ENCODE data around the gene UFSP2. TPM values are rescaled to one million over a fixed set of nuclear protein-coding genes. Genes with fewer than 3 reads are reported as not detected.

Gene UFSP2
- total and polyA plus RNA-seq, 2 of the 4 experiments (the other 2 are of a cell fraction), result 21.8 to 43.7 TPM

- no peak overlapping the region for H2AFZ ChIP-seq (replicated peaks; ENCODE audit: low read length, poor library complexity)
- no TSS peak for BruUV-seq (replicated peaks)
Observed at GRCh38 chr4:185404031-185404430, 21.7 kb downstream of the UFSP2 start.

More at GRCh38 chr4:185404031-185404430, 21.7 kb downstream of the UFSP2 start:
- no peaks in the 10 kb centered on the region for H3K4me1 ChIP-seq (ENCODE audit: control insufficient read depth, insufficient read depth, low read length)
- H4K20me1 ChIP-seq (ENCODE audit: insufficient read depth, low read length), result no peaks in the 10 kb centered on the region
- peaks cover 21% of the 10 kb centered on the region for H3K36me3 ChIP-seq (ENCODE audit: control insufficient read depth, insufficient read depth, low read length)
- H3K18ac ChIP-seq (ENCODE audit: low read depth, low read length), result no peak overlapping the region
- no peak overlapping the region for H2BK120ac ChIP-seq (ENCODE audit: low read depth, low read length)
- no peak overlapping the region for H3K27ac ChIP-seq (ENCODE audit: insufficient read depth, low read length)
- intact Hi-C loops (cut with micrococcal nuclease), result no loop called here
- ATAC-seq (ENCODE audit: low read depth) (no peak), DNase-seq (no peak)
- no peak overlapping the region for H3K4me2 ChIP-seq (ENCODE audit: low read depth, low read length)
- CTCF ChIA-PET, result no interaction called here
- H2AK9ac ChIP-seq (replicated peaks; ENCODE audit: low read depth, low read length, poor library complexity), result no peak overlapping the region
- no peaks in the 10 kb centered on the region for H3K9me3 ChIP-seq (ENCODE audit: control insufficient read depth, insufficient read depth, low read length)
- no peak overlapping the region for H2AK5ac ChIP-seq (ENCODE audit: low read depth, low read length)
- in situ Hi-C loops (cut with MboI; ENCODE audit: low sequenced_read_pairs), result no loop called here
- TF ChIP-seq NFE2L2 (IDR thresholded peaks at IDR 0.05; ENCODE audit: low read depth, low read length) (no peak), FOS (IDR thresholded peaks at IDR 0.05; ENCODE audit: low read depth, low read length) (no peak), RCOR1 (IDR thresholded peaks at IDR 0.05; ENCODE audit: insufficient replicate concordance, low read length) (no peak)
- H3K4ac ChIP-seq (ENCODE audit: low read depth, low read length), result no peak overlapping the region
- H2BK15ac ChIP-seq (ENCODE audit: low read depth, low read length), result no peak overlapping the region
- no peak overlapping the region for H3K23ac ChIP-seq (ENCODE audit: low read depth, low read length)
- H4K8ac ChIP-seq (ENCODE audit: low read depth in 2 of 2, low read length in 2 of 2), result no peak overlapping the region
- POLR2A ChIA-PET (ENCODE audit: unreplicated experiment), result no interaction called here
- H3K56ac ChIP-seq (ENCODE audit: extremely low read depth, insufficient read depth, low read length), result no peak overlapping the region
- no peak overlapping the region for H3K14ac ChIP-seq (replicated peaks; ENCODE audit: low read depth, low read length)
- H2BK20ac ChIP-seq (ENCODE audit: low read depth, low read length), result no peak overlapping the region
- no peaks in the 10 kb centered on the region for H3K79me1 ChIP-seq (ENCODE audit: low read depth in 1 of 2, low read length in 2 of 2)
- no peaks in the 10 kb centered on the region for H3K27me3 ChIP-seq (ENCODE audit: control insufficient read depth, insufficient read depth, low read length)
- no peak overlapping the region for H3K4me3 ChIP-seq (ENCODE audit: insufficient read depth, low read depth, low read length)
- H3K9ac ChIP-seq (ENCODE audit: low read depth, low read length), result no peak overlapping the region
- 100% methylated on average over 1 of the region's 4 CpGs; no CpG with 5 or more reads in 1 of the 2 experiments for WGBS, 2 experiments (ENCODE audit: extremely low coverage in 2 of 2, insufficient read length in 1 of 2)
- H4K91ac ChIP-seq (ENCODE audit: insufficient read depth, low read depth, low read length), result no peak overlapping the region
- H4K5ac ChIP-seq (ENCODE audit: low read depth, low read length), result no peak overlapping the region
- dilution Hi-C loops (cut with HindIII; ENCODE audit: low sequenced_read_pairs, unreplicated experiment), result no loop called here
- H2BK5ac ChIP-seq (ENCODE audit: low read depth, low read length, poor library complexity, severe bottlenecking), result no peak overlapping the region
- H3K9me1 ChIP-seq (ENCODE audit: insufficient read depth, low read length), result no peaks in the 10 kb centered on the region

Measured in IMR-90 (cell line).